HG03521 (cell line): ENCODE data around the gene CDHR3.
"Not testable (repeated sequence)": the region's sequence is repeated elsewhere in the genome, so short reads cannot be mapped to it uniquely, and the experiment has no call there.

Experiments
- ATAC-seq: cut with Tn5 transposase; IDR thresholded peaks from one replicate; pipeline ENCODE4 v1.9.1; 2021; ENCODE audit warnings: mild to moderate bottlenecking, moderate library complexity; ENCODE audit not compliant: unreplicated experiment

CDHR3 gene

GRCh38 chr7:105990727-105991453 is 27.8 kb downstream of the CDHR3 start:
- ATAC-seq: no peak

- no peak for ATAC-seq
Measured at GRCh38 chr7:105992905-105993304, 29.8 kb downstream of the CDHR3 start.

- ATAC-seq: no peak
Measured at GRCh38 chr7:105996860-105997737, 34.0 kb downstream of the CDHR3 start.

- ATAC-seq: no peak
Measured at GRCh38 chr7:105999256-105999655, 36.2 kb downstream of the CDHR3 start.

- ATAC-seq: no peak
Measured at GRCh38 chr7:106001196-106001595, 38.1 kb downstream of the CDHR3 start.

GRCh38 chr7:106001886-106002285 is 38.8 kb downstream of the CDHR3 start:
- no peak for ATAC-seq

GRCh38 chr7:106003525-106004064 is 40.5 kb downstream of the CDHR3 start:
- no peak for ATAC-seq

- no peak for ATAC-seq
Measured at GRCh38 chr7:106006906-106007305, 43.8 kb downstream of the CDHR3 start.

- not testable (repeated sequence) for ATAC-seq
Measured at GRCh38 chr7:106007796-106008195, 44.7 kb downstream of the CDHR3 start.

GRCh38 chr7:106009503-106010226 is 46.6 kb downstream of the CDHR3 start:
- peak; percentile 90 for ATAC-seq

GRCh38 chr7:106010331-106010730 is 47.3 kb downstream of the CDHR3 start:
- no peak for ATAC-seq

GRCh38 chr7:106010866-106011265 is 47.8 kb downstream of the CDHR3 start:
- ATAC-seq: no peak

GRCh38 chr7:106012184-106012583 is 49.1 kb downstream of the CDHR3 start:
- no peak for ATAC-seq

GRCh38 chr7:106012935-106013439 is 49.9 kb downstream of the CDHR3 start:
- ATAC-seq: no peak

GRCh38 chr7:106015381-106016218 is 52.5 kb downstream of the CDHR3 start:
- no peak for ATAC-seq

- ATAC-seq: no peak
Measured at GRCh38 chr7:106016331-106016730, 53.3 kb downstream of the CDHR3 start.

GRCh38 chr7:106017657-106018056 is 54.6 kb downstream of the CDHR3 start:
- no peak for ATAC-seq

- ATAC-seq: no peak
Measured at GRCh38 chr7:106018566-106019469, 55.8 kb downstream of the CDHR3 start.

- ATAC-seq: no peak
Measured at GRCh38 chr7:106019470-106019820, 56.4 kb downstream of the CDHR3 start.
